Hematopoietic multipotent progenitor cell treated with erythropoietin and hydrocortisone succinate and interleukin-3 and kit ligand, for 6 days (in vitro differentiated cells): ENCODE results near the gene TNNI3.

Experiments
- DNase-seq: peaks from one replicate; pipeline ENCODE4 v3.0.0-alpha.2; 2015

TNNI3 gene

DNA sequence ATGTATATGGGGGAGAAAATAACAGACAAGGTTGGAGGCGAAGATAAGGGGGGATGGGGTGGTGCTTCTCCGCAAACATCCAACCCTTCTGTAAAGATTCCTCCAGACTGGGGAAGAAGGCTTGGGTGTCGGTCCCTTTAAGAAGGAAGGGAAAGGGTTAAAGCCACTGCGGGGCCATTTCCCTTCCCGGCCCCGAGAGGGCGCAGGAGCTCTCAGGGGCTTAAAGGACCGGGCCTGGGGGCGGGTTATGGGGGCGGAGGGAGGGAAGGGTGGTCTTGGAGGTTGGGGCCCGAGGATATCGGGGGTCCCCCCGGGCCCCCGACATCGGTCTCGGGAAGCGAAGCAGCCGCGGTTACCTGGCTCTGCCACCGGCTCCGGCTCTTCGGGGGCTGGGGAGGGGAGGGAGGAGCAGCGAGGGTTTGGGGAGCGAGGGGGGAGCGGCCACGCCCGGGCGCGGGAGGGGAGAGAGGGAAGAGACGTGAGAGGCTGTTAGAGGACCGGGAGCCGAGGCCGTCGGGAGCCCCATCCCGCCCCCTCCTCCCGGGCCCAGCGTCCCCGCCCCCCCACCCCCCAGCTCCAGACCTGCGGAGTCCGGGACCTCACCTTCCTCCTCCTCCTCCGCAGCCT is 11.3 kb downstream of the TNNI3 start:
- peak; percentile 77 for DNase-seq

DNA sequence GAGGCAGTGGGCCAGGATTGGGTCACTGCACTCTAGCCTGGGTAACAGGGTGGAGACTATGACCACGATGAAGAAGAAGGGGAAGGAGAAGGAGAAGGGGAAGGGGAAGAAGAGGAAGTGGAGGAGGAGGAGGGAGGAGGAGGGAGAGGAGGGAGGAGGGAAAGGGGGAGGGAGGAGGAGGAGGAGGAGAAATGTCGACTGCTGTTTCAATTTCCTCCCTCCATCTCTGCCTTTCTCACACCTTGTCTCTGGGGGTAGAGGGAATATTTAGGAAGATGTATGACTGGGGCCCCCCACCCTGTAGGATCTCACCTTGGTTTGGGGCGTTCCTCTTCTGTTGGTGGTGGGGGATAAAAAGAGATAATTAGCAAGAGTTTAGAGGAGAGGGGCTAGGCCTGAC is 12.3 kb downstream of the TNNI3 start:
- no peak for DNase-seq

DNA sequence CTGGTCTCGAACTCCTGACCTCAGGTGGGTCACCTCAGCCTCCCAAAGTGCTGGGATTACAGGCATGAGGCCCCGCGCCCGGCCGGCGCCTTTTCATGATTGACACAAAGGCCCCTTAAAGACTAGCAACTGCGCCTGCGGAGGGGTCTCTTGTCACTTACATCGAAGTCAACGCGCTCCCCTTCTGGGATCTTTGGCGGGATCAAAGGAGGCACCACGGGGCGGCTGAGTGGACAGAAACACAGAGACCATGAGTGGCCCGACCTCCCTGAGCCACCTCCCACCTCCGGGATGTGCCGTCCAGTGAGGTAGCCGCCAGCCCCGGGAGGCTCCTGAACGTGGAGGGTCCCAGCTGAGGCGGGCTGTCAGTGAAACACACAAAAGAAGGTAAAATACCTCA is 15.8 kb downstream of the TNNI3 start:
- peak; percentile 16 for DNase-seq

DNA sequence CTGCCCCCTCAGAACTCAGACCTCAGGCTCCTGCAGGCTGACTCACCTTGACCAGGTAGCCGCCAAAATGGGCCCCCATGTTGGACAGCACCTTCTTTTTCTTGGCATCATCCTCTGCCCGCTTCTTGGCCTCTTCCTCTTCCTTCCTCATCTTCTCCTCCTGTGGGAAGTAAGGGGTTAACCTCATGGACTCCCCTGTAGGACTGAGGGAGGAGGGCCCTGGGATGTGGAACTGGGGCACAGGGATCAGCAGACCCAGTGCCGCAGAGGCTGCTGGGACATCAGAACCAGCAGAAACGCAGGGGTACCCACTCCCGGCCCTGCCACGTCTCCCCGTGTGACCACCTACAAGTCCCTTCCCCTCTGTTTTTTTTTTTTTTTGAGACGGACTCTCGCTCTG is 19.6 kb downstream of the TNNI3 start:
- no peak for DNase-seq

DNA sequence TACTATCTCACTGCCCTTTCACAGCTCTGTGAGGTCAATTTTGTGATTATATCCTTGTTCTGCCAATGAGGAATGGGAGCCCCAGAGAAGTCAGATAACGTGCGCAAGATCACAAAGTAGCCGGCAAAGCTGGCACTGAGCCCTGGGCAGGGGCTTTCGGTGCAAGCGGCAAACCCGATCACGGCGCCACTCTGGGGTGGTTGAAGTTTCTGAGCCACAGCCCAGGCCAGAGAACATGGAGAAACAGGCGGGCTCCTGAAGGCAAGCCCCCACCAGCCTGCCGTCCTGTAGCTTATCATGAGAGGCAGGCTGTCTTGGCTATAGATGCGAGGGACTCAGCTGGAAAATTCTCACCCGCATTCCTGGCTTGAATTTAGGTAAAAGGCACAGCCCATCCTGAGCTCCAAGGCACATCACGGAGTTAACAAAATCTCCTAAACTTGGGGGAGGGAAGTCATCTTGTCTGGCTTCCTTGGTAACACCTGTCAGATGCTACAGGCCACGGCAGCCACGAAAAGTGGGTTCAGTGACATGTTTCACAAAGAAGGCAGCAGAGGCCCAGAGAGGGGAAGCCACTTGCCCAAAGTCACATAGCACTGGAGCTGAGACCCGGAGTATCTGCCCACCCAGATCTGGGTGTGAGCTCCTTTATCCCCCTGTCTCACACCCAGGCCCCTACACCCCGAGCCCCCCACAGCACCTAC is 21.0 kb downstream of the TNNI3 start:
- DNase-seq: peak; percentile 7

DNA sequence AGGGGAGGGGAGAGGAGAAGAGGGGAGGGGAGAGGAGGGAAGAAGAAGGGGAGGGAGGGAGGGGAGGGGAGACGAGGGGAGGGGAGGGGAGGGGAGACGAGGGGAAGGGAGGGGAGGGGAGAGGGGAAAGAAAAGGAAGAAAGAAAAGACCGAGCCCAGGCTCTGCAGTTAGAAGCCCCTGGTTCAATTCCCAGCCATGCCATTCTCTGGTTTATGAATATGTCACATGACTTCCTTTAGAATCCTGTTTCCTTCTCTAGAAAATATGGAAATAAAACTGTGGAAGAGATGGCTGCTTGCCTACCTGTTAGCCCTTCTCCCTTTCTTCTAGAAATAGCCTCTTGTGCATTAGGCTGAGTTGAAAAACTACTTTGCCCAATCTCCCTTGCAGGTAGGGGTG is 22.8 kb downstream of the TNNI3 start:
- no peak for DNase-seq

DNA sequence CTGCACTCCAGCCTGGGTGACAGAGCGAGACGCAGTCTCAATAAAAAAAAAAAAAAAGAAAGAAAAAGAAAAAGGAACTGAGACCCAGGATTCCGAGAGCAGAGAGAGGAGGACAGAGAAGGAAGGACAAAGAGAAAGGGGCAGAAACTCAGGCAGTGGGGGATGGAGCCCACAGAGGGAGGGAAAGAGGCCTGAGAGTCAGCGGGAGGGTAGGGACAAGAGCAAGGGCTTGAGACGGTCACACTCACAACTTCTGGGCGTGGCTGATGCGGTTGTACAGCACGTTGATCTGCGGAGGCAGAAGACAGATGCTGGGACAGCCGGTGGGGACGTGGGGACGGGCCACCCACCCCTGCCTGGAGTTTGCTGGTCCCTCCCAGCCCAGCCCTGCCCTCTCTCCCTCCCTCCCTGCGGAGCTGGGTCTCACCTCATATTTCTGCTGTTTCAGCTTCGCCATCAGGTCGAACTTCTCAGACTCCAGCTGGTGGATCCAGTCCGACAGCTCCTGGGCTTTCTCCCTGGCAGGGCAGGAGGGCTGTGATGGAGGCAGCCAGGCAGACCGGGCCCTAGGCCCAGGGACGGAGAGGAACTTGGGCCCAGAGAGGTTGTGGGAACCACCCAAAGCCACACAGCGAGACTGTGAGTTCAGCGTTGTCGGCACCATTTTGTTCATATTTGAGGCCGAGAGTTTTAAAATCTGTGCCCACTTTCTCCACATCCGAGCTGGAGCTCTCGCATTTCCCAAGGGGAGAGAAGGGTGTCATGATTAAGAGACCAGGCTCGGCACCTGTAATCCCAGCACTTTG is 23.7 kb downstream of the TNNI3 start:
- peak; percentile 43 for DNase-seq

DNA sequence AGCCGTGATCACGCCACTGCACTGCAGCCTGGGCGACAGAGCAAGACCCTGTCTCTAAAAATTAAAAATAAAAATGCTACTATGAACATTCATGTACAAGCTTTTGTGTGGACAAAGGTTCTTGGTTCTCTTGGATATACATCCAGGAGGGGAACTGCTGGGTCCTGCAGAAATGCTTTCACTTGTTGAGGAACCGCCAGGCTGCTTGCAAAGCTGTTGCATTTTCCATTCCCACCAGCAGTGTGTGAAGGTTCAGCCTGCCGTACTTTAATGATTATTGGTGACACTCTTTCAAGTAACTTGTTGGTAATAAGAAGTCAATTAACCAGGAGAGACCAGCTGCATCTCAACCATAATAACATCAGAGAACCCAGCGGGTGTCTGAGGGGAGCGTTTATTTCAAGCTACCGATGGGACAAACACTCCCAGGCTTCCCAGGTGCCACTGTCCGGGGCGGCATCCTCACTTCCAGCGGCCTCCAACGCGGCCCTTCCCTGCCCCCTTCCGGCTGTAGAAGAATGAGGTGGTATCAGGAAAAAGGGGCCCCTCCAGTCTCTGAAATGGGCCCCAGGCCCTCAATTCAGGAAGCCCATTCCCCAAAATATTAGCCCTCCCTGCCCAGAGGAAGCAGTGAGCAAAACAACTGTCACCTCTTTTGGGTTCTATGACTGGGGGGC is 24.9 kb downstream of the TNNI3 start:
- peak; percentile 44 for DNase-seq

DNA sequence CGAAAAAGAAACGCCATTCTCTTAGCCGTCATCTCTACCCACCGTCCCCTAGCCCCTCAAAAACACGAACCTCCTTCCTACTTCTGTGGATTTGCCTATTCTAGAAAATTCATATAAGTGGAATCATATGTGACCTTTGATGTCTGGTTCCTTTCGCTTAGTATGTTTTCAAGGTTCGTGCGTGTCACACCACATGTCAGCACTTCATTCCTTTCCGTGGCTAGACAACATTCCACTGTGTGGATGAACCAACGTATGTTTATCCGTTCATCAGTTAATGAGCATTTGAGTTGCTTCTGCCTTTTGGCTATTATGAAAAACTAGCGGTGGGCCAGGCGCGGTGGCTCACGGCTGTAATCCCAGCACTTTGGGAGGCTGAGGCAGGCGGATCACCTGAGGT is 26.1 kb downstream of the TNNI3 start:
- no peak for DNase-seq

DNA sequence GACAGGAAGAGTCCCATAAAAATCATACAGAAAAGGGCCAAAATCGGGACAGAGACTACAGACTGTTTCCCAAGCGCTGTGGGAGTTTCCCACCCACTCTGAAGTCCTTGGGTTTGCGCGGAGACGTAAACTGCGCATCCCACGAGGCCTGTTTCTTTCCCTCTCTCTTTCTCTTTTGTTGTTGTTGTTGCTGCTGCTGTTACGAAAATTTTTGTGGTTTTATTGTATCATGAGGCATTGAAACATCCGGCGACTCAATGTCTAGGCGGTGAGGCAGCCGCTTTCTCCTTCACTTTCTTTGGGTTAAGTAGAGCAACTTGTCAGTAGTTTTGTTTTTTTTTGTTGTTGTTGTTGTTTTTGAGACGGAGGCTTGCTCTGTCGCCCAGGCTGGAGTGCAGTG is 38.5 kb downstream of the TNNI3 start:
- DNase-seq: peak; percentile 47

DNA sequence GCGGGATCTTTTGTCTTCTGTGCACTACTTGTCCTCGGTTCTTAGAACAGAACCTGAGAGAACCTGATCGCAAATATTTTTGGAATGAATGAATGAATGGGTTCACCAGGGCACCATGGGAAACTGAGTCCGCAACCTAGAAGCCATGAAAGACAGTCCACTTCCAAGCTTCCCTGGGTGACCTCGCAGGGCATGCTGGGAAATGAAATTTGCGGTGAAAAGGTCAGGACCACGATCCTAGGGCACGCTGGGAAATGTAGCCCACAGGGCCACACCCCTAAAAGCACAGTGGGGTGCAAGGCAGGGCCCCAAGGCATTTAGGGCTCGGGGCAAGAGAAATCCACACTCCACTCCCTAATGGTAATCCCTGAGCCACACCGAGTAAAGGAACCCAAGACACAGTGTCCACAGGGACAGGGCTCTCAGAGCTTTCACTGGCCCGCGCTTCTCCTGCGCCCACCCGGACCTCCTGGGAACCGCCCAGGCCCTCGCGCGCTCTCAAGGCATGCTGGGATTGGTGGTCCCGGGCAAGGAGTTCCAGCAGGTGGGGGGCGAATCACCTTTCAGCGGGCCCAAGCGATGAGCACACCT is 39.0 kb downstream of the TNNI3 start:
- DNase-seq: peak; percentile 87

DNA sequence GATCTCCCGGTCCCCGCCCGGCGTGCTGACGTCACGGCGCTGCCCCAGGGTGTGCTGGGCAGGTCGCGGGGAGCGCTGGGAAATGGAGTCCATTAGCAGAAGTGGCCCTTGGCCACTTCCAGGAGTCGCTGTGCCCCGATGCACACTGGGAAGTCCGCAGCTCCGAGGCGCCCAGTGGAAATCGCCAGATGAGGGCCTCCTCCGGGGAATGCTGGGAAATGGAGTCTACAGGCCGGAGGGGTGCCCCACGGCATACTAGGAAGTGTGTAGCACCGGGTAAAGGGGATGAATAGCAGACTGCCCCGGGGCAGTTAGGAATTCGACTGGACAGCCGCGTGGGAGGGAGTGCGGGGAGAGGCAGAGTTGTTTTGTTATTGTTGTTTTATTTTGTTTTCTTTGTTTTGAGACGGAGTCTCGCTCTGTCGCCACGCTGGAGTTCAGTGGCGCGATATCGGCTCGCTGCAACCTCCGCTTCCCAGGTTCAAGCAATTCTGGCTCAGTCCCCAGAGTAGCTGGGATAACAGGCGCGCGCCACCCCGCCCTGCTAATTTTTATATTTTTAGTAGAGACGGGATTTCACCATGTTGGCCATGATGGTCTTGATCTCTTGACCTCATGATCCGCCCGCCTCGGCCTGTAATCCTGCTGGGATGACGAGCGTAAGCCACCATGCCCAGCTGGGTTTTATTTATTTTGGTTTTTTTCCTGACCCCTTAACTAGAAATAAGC is 39.7 kb downstream of the TNNI3 start:
- DNase-seq: peak; percentile 99

DNA sequence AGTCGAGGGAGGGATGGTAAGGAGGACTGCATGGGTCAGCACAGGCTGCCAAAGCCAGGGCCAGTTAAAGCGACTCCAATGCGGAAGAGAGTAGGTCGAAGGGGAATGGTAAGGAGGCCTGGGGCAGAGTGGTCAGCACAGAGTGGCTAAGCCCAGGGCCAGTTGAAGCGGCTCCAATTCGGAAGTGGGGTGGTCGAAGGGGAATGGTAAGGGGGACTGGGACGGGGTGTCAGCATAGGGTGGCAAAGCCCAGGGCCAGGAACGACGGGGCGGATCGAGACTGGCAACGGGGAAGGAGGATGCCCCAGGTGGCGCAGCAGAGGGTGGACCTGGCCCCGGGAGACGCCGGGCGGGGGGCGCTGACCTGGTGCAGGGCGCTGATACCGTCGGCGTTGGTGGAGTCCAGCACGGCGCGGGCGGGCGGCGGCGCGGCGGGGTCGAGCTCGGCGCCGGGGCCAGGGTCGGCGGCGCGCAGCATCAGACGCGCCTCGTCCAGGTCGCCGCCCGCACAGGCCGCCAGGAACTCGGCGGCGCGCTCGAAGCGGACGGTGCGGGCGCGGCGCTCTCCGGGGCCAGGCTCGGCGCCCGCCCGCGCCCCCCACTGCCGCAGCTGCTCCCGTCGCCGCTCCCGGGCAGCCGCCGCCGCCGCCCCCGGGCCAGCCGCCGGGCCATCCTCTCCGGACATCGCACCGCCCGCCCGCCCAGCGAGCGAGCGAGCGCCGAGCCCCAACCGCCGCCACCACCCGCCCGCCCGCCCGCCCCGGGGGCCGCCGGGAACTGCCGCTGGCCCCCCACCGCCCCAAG is 40.5 kb downstream of the TNNI3 start, which contains the start of gene PPP1R12C:
Gene PPP1R12C, minus strand, starts transcription at position 779 of the 804 bp plus-strand sequence. Its CDS starts 94 bp downstream, at position 685.
- peak; percentile 25 for DNase-seq

DNA sequence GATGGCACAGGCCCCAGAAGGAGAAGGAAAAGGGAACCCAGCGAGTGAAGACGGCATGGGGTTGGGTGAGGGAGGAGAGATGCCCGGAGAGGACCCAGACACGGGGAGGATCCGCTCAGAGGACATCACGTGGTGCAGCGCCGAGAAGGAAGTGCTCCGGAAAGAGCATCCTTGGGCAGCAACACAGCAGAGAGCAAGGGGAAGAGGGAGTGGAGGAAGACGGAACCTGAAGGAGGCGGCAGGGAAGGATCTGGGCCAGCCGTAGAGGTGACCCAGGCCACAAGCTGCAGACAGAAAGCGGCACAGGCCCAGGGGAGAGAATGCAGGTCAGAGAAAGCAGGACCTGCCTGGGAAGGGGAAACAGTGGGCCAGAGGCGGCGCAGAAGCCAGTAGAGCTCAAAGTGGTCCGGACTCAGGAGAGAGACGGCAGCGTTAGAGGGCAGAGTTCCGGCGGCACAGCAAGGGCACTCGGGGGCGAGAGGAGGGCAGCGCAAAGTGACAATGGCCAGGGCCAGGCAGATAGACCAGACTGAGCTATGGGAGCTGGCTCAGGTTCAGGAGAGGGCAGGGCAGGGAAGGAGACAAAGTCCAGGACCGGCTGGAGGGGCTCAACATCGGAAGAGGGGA is 41.2 kb downstream of the TNNI3 start:
- peak; percentile 74 for DNase-seq

DNA sequence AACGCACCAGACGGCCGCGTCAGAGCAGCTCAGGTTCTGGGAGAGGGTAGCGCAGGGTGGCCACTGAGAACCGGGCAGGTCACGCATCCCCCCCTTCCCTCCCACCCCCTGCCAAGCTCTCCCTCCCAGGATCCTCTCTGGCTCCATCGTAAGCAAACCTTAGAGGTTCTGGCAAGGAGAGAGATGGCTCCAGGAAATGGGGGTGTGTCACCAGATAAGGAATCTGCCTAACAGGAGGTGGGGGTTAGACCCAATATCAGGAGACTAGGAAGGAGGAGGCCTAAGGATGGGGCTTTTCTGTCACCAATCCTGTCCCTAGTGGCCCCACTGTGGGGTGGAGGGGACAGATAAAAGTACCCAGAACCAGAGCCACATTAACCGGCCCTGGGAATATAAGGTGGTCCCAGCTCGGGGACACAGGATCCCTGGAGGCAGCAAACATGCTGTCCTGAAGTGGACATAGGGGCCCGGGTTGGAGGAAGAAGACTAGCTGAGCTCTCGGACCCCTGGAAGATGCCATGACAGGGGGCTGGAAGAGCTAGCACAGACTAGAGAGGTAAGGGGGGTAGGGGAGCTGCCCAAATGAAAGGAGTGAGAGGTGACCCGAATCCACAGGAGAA is 42.0 kb downstream of the TNNI3 start:
- DNase-seq: peak; percentile 70

DNA sequence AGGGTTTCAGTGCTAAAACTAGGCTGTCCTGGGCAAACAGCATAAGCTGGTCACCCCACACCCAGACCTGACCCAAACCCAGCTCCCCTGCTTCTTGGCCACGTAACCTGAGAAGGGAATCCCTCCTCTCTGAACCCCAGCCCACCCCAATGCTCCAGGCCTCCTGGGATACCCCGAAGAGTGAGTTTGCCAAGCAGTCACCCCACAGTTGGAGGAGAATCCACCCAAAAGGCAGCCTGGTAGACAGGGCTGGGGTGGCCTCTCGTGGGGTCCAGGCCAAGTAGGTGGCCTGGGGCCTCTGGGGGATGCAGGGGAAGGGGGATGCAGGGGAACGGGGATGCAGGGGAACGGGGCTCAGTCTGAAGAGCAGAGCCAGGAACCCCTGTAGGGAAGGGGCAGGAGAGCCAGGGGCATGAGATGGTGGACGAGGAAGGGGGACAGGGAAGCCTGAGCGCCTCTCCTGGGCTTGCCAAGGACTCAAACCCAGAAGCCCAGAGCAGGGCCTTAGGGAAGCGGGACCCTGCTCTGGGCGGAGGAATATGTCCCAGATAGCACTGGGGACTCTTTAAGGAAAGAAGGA is 42.9 kb downstream of the TNNI3 start:
- no peak for DNase-seq

DNA sequence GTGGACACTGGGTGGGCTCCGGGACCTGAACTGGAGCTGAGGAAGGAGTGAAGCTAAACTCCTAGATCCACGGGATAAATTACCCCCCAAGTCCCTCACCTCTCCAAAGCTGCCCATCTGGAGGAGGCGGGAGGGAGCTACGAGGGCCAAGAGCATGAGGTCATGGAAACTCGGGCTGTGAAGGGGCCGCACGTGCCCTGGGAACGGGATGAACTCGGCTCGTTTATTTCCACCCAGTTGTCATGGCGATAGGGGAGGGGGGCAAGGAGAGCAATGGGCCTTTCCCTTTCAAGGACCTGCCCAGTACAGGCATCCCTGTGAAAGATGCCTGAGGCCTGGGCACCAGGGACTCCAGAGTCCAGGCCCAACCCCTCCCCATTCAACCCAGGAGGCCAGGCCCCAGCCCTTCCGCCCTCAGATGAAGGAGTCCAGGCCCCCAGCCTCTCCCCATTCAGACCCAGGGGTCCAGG is 43.9 kb downstream of the TNNI3 start:
- no peak for DNase-seq

DNA sequence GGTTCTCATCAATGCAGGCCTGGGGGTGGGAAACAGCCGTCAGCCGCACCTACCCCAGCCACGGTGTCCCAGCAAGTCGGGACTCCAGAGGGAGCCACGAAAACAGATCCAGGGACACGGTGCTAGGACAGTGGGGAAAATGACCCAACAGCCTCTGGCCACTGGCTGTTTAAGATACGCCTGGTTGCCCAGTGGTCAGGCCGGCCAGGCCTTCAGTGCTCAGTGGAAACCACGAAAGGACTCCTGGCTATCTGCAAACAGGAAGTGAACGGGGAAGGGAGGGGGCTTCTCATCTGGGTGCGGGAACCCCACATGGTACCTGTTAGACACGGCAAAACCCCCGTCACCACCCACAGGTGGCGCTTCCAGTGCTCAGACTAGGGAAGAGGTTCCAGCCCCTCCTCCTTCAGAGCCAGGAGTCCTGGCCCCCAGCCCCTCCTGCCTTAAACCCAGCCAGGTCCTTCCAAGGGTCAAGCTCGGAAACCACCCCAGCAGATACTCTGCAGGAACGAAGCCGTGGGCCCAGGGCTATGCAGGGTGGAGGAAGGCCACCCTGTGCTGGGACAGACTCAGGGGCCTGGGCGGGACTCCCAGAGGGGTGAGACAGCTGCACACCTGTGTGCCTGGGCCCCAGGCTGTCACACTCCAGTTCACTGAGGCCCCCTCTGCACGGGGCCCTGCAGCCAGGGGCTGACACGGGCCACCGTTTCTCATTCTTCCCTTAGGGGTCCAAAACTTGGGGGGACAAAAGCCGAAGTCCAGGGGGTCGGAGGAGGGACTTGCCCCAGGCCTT is 44.6 kb downstream of the TNNI3 start:
- no peak for DNase-seq

DNA sequence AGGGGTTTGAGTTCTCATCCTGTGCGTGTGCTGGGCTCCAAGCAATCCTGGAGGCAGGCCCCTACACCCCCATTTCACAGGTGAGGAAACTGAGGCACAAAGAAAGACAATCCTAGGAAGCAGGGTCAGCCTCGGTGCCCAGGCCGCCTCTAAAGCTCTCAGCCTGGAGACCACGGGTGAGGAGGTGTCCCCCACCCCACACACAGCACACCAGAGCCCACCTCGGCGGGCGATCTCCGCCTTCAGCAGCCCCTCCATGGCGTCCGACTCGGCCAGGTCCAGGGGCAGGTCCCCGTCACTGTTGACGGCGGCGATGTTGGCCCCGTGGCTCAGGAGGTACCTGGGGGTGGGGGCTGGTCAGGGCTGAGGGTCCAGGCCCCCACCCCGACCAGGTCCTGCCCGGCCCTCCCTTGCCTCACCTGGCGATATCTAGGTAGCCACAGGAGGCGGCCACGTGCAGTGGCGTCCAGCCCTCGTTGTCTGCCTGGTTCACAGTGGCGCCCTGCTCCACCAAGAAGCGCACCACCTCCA is 45.2 kb downstream of the TNNI3 start:
- DNase-seq: no peak
